Stimulated activated CD4-positive, alpha-beta T cell treated with anti-CD3 and anti-CD28 coated beads, Interleukin-2, amount 100 ng/mL, for 4 hours (primary cell): ENCODE measurements around the gene ACAP2.
A peak's percentile ranks its signal among the peaks of the same experiment; 100 is the strongest.
"Not testable (repeated sequence)": the region's sequence is repeated elsewhere in the genome, so short reads cannot be mapped to it uniquely, and the experiment has no call there.

Experiments used
- DNase-seq: peaks from one replicate; pipeline ENCODE4 v3.0.0-alpha.2; 2020; ENCODE audit warnings: low read depth

ACAP2 gene

GRCh38 chr3:195441992-195442572, 738 bp downstream of the ACAP2 start:
- DNase-seq: peak; percentile 31

DNA sequence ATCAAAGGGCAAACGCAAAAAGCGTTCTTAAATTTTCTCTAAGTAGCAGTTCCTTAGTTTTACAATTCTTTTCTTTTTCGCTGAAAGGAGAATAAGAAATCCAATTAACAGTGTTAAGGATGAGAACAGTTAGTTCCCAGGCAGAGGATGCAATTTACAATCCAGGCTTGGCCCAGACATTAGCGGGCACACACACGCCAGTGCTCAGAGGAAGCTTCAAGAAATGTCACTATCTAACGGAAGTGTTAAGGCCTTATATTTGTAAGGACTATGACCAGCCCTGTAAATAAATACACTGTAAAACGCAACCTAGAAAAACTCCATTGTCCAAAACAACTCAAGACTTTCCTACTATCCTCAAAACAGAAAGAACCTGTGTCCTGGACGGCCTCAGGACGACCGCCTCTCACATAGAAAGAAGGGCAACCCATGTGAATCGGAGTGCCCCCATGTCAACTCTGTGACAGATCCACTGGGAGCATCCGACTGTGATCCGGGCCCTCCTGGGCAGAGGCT, 1.3 kb downstream of the ACAP2 start:
- no peak for DNase-seq

DNA sequence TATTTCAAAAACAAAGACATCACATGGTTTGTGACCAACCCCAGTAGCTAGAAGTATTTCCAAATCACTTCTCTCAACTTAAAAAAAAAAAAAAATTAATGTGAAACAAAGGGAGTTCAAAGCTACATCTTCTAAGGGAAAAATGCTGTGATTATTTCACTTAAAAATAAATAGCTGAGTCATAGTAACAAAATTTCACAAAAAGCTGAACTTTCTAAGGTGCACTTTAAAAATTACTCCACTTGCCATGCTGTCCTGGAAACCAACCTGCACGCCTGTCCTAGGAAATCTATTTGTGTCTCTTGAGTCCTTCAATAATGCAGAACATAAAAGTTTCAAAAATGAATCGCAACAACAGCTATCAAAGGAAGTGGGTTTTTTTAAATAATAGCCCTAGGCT, 1.8 kb downstream of the ACAP2 start:
- no peak for DNase-seq

DNA sequence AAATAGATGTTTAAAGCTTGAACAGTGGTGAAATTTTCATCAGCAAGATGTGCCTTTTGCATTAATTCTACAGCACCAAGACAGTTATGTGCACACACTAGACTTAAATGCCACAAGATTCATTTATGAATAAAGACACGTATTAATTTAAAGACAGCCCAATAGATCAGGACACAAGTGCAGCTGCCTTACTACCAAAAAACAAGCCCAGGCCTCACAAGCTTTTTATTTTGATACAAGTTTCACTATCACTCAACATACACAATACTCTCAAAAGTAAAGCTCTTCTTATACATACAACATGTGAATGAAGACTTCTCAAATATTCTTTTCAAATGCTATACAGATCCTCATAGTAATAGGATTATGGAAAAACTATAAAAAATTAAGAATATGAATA, 2.4 kb downstream of the ACAP2 start:
- DNase-seq: no peak

DNA sequence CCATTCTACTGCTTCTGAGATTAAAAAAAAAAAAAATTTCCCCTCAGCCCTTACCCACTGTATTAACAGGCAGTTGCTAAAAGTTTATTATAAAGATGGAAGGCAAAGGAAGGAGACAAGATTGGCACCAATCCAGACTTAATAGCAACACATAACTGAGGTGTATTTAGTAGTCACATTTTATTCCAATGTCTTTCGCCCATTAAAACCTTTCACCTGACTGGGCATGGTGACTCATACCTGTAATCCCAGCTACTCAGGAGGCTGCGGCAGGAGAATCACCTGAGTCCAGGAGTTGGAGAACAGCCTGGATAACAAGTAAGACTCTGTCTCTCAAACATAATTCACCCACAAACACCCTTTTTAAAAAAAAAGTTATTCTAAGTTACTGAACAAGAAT, 4.4 kb downstream of the ACAP2 start:
- no peak for DNase-seq

DNA sequence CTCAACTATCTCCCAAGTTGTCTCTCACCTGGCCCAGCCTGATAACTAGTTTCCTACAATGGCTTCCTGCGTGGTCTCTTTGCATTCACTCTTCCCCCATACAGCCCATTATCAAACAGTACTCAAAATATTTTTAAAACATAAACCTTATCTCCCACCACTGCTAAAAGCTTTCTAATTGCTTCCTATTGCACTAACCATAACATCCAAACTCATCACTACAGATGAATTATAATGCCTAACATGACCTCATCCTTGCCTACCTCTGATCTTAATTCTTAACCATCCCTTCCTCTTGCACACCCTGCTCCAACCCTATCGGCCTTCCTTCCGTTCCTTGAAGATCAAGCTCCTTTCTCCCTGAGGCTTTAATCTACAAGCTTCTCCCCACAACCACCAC, 17.0 kb downstream of the ACAP2 start:
- DNase-seq: no peak

GRCh38 chr3:195423818-195424217, 19.0 kb downstream of the ACAP2 start:
- no peak for DNase-seq

- DNase-seq: no peak
Observed at GRCh38 chr3:195421400-195421799, 21.4 kb downstream of the ACAP2 start.

DNA sequence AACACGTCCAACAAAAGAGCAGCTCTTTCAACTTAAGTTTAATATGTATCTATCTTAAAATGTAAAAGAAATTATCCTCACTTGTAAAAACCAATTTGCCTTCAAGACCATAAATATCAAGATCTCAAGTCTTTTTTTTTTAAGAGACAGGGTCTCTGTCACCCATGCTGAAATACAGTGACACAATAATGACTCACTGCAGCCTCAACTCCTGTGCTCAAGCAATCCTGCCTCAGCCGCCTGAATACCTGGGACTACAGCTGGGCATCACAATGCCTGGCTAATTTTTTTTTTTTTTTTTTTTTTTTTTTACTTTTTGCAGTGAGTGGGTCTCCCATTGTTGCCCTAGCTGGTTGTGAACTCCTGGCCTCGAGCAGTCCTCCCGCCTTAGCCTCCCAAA, 26.0 kb downstream of the ACAP2 start:
- no peak for DNase-seq

DNA sequence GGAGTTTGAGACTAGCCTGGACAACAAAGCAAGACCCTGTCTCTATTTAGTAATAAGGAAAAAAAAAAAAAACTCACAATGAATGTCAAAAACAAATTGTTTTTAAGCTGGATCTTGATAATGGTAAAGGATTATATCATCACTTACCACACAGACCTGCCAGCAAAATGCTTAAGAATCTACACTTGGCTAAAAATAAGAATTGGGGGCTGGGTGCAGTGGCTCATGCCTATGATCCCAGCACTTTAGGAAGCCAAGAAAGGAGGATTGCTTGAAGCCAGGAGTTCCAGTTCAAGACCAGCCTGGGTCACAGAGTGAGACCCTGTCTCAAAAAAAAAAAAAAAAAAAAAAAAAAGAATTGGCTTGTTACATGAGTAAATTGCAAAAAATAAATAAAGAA, 31.0 kb downstream of the ACAP2 start:
- DNase-seq: no peak

GRCh38 chr3:195410546-195410945, 32.3 kb downstream of the ACAP2 start:
- no peak for DNase-seq

DNA sequence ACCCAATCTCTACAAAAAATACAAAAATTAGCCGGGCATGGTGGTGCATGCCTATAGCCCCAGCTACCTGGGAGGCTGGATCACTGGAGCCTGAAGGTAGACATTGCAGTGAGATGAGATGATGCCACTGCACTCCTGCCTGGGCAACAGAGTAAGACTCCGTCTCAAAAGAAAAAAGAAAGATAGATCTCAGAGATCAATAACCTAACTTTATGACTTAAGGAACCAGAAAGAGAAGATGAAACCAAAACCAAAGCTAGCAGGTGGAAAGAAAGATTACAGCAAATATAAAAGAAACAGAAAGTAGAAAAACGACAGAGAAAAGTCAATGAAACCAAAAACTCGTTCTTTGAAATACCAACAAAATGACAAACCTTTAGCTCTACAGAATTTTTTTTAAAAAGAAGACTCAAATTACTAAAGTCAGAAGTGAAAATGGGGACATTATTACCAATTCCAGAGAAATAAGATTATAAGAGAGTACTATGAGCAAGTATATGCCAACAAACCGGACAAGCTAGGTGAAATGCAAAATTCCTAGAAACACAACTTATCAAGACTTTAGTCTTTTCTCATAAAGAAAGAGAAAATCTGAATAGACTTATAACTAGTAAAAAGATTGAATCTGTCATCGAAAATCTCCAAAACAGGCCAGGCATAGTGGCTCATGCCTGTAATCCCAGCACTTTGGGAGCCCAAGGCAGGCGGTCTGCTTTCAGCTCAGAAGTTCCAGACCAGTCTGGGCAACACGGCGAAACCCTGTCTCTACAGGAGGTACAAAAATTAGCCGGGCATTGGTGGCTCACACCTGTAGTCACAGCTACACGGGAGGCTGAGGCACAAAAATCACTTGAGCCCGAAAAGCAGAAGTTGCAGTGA, 35.0 kb downstream of the ACAP2 start:
- no peak for DNase-seq

- no peak for DNase-seq
Observed at GRCh38 chr3:195405651-195406050, 37.2 kb downstream of the ACAP2 start.

DNA sequence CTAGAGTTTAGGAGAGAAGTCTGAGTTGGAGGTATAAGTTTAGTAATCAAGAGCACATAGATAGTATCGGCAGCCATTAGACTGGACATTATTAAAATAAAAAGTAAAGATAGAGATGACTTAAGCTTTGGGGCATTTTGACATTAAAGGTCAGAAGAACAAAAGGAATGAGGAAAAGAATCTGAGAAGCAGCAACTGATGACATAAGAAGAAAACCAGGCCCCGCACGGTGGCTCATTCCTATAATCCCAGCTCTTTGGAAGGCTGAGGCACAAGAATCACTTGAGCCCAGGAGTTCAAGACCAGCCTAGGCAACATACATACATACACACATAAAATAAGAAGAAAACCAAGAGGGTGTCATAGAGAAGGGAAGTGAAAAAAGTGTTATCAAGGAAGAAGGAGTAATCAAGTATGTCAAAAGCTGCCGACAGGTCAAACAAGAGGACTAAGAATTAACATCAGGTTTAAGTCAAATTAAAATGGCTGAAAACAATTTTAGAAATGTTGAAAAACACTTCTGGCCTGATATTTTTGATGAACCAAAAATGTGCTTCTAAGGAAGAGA, 38.9 kb downstream of the ACAP2 start:
- DNase-seq: no peak

DNA sequence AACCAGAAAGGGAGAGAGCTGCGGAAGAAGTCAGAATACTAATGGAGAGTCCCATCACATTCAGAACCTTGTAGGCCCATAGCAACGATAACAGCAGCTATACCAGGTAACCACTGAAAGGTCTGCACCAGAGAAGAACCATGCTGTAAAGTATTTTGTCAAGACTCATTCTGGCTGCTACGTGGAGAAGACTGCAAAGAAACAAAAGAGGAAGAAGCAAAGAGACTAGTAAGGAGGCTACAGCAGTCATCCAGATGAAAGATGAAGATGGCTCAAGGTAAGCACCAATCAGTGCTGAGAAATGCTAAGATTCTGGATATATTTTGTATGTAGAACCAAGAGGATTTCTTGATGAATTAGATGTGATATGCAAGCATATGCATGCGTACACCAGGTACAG, 39.6 kb downstream of the ACAP2 start:
- DNase-seq: no peak

GRCh38 chr3:195401943-195402342, 40.9 kb downstream of the ACAP2 start:
- DNase-seq: no peak

- DNase-seq: not testable (repeated sequence)
Observed at GRCh38 chr3:195398460-195398859, 44.4 kb downstream of the ACAP2 start.

DNA sequence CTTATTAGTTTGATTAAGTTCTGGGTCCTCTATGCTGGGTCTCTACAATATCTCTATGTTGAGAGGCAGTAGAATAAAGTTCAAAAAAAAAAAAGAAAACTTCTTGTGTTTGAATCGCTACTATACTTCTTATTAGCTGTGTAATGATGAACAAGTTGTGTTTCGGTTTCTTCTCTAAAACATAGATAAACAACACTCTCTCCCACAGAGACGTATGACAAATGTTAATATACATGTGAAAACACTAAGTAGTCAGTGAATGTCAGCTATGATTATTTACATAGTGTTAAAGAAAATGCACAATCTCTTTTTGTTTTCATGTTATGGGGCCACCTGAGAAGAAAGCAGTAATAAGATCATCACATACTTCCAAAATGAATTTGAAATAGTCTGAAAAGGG, 45.3 kb downstream of the ACAP2 start:
- DNase-seq: no peak

DNA sequence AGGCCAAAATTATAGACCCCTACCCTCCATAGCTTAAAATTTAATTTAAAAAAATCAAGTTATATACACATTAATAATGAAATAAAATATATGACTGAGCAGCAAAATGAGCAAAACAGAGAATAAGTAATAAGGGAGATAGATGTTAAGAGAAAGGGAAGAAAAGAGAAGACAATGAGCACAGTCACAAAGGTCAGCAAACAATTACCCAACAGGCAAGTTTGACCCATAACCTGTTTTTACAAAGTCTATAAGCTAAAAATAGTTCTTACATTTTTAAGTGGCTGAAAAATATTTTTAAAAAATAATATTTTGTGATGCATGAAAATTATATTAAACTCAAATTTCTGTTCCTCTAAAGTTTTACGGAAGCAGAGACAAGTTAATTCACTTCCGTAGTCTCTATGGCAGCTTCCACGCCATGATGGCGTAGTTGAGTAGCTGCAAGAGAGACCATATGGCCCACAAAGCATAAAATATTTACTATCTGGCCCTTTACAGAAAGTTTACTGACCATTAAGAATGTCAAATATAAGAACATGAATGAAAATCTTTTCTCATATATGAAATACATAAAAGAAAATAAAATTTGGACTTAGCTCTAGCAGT, 47.5 kb downstream of the ACAP2 start:
- DNase-seq: no peak

DNA sequence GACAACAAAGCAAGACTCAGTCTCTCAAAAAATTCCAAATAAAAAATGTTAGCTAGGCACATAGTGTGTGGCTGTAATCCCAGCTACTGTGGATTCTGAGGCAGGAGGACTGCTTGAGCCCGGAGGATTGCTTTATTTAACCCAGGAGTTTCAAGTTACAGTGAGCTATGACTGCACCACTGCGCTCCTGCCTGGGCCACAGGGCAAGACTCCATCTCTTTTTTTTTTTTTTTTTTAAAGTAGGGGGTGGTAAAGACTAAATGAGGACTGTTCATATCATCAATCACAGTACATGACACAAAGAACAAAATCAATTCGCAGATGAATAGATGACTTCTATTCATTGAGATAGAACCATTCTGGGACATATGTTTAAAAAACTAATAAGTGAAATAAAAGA, 48.1 kb downstream of the ACAP2 start:
- no peak for DNase-seq

DNA sequence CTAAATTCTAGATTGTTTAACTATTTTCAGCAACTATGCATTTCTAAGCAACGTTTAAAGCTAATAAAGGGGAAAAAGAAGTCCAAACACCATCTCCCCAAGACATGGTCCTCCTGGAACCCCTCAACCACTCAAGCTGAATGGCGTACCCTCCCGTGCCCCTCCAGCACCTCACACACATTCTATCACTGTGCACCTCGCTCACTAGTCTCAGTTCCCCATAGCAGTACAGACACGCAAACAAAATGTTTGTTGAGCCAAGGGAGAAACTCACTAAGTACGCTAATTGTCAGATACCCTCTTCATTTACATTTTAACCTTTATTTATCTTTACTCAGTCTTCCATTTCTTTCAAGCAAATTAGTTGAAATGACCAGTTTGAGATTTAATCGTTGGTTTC, 48.8 kb downstream of the ACAP2 start:
- no peak for DNase-seq

DNA sequence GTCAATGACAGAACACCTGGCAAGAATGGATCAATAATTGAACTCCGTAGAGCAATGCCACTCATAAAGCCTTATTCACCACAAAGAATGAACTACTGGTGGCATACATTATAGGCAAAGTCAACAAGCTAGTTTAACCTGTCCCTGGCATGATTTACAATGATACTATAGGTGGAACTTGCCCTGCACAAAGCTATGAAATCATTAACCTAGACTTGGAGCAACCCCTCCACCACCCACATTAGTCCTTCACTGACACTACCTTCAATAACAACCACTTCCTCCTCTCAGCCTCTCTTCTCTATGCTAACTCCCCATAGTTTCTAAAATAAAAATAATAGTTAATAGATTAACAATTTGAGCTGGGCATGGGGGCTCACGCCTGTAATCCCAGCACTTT, 54.4 kb downstream of the ACAP2 start:
- DNase-seq: no peak

DNA sequence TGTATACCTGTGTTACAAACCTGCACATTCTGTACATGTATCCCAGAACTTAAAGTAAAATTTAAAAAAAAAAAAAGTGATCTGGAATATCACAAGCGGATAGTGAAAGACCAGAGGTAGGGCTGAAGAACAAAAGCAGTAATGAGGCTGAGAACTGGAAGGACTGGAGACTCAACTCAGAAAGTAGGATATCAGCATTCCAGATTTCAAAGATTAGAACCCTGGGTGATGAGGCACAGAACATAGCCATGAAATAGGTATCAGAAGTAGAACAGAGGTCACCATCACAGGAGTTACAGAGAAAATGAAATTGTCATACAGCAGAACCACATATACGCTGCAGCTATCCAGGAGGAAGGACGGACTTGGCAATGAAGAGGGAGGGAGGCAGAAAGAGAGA, 56.1 kb downstream of the ACAP2 start:
- no peak for DNase-seq
